Endothelial cell of umbilical vein (primary cell): ENCODE measurements around the gene PAX3.

ENCODE experiments used
- EZH2 ChIP-seq: IDR thresholded peaks from 2 replicates; pipeline ENCODE4 v1.6.1; 2012; ENCODE audit warnings: borderline replicate concordance, low read depth, mild to moderate bottlenecking, moderate library complexity, low read length, inconsistent platforms; ENCODE audit not compliant: severe bottlenecking
- FOS ChIP-seq: IDR thresholded peaks from 2 replicates; pipeline ENCODE4 v1.6.1; 2011; ENCODE audit warnings: mild to moderate bottlenecking, low read length, moderate library complexity, borderline replicate concordance; ENCODE audit not compliant: insufficient read depth
- POLR2A ChIP-seq: IDR thresholded peaks from 2 replicates; pipeline ENCODE4 v1.6.1; 2012; ENCODE audit warnings: low read depth, mild to moderate bottlenecking, control low read depth, low read length
- POLR2AphosphoS5 ChIP-seq: IDR thresholded peaks from 2 replicates; pipeline ENCODE4 v1.6.1; 2012; ENCODE audit warnings: low read depth, mild to moderate bottlenecking, control low read depth, low read length, moderate library complexity; ENCODE audit not compliant: insufficient read depth
- TF ChIP-seq, protein P1 (sequence below), 2 donors: IDR thresholded peaks; 1 replicate in 1 of 2; 2 replicates in 1 of 2; pipeline ENCODE4 v1.5.1; 2011; ENCODE audit warnings: low read length in 2 of 2, mild to moderate bottlenecking in 2 of 2, moderate library complexity in 2 of 2, control low read depth in 1 of 2, inconsistent platforms in 1 of 2, low read depth in 1 of 2; ENCODE audit not compliant: insufficient read depth in 1 of 2; ENCODE audit errors: extremely low read depth in 1 of 2
- TF ChIP-seq, protein P2 (sequence below): IDR thresholded peaks from 2 replicates; pipeline ENCODE4 v1.6.1; 2011; ENCODE audit not compliant: insufficient read depth, insufficient read length

DNA sequence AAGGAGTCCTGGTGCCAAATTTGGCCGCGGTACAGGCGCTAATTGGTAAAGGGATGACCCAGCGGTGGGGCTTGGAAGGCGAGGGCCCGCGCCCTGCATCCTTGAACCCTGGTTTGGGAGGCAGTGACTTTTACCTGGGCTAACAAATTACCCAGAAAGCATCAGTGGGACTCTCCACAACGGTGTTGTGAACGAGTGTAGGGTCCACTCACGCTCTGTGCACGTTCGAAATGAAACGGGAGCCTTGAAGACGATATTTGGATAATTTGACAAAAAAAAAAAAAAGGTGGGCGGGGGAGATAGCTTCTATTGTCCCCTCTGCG, 3.0 kb upstream of the PAX3 start:
- TF ChIP-seq, protein P1, sequence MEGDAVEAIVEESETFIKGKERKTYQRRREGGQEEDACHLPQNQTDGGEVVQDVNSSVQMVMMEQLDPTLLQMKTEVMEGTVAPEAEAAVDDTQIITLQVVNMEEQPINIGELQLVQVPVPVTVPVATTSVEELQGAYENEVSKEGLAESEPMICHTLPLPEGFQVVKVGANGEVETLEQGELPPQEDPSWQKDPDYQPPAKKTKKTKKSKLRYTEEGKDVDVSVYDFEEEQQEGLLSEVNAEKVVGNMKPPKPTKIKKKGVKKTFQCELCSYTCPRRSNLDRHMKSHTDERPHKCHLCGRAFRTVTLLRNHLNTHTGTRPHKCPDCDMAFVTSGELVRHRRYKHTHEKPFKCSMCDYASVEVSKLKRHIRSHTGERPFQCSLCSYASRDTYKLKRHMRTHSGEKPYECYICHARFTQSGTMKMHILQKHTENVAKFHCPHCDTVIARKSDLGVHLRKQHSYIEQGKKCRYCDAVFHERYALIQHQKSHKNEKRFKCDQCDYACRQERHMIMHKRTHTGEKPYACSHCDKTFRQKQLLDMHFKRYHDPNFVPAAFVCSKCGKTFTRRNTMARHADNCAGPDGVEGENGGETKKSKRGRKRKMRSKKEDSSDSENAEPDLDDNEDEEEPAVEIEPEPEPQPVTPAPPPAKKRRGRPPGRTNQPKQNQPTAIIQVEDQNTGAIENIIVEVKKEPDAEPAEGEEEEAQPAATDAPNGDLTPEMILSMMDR (IDR thresholded peaks at IDR 0.05; ENCODE audit: extremely low read depth in 1 of 2, insufficient read depth in 1 of 2, low read depth in 1 of 2, low read length in 2 of 2), result no peak
- TF ChIP-seq FOS, result no peak
- no peak for TF ChIP-seq POLR2A
- TF ChIP-seq POLR2AphosphoS5, result no peak
- no peak for TF ChIP-seq EZH2
- TF ChIP-seq, protein P2, sequence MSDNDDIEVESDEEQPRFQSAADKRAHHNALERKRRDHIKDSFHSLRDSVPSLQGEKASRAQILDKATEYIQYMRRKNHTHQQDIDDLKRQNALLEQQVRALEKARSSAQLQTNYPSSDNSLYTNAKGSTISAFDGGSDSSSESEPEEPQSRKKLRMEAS, result no peak
